Prostate gland (tissue), 2 donors: ENCODE results near the gene MYLK2.
A peak's percentile ranks its signal among the peaks of the same experiment; 100 is the strongest.

ENCODE experiments used
- POLR2A ChIP-seq: fragments of 450-650 bp; IDR thresholded peaks from one replicate; pipeline ENCODE4 v1.6.1; 2016; ENCODE audit warnings: antibody characterized with exemption, mild to moderate bottlenecking
- TF ChIP-seq, protein P1 (sequence below), 4 experiments: fragments of 200-600 bp in 2 of 4; fragments of 450-650 bp in 2 of 4; sonication (generic) in 2 of 4; IDR thresholded peaks; 1 replicate in 3 of 4; 2 replicates in 1 of 4; pipeline ENCODE4 v1.5.1; 2016 to 2019; ENCODE audit warnings: antibody characterized with exemption in 4 of 4, mild to moderate bottlenecking in 2 of 4, moderate library complexity in 2 of 4

DNA sequence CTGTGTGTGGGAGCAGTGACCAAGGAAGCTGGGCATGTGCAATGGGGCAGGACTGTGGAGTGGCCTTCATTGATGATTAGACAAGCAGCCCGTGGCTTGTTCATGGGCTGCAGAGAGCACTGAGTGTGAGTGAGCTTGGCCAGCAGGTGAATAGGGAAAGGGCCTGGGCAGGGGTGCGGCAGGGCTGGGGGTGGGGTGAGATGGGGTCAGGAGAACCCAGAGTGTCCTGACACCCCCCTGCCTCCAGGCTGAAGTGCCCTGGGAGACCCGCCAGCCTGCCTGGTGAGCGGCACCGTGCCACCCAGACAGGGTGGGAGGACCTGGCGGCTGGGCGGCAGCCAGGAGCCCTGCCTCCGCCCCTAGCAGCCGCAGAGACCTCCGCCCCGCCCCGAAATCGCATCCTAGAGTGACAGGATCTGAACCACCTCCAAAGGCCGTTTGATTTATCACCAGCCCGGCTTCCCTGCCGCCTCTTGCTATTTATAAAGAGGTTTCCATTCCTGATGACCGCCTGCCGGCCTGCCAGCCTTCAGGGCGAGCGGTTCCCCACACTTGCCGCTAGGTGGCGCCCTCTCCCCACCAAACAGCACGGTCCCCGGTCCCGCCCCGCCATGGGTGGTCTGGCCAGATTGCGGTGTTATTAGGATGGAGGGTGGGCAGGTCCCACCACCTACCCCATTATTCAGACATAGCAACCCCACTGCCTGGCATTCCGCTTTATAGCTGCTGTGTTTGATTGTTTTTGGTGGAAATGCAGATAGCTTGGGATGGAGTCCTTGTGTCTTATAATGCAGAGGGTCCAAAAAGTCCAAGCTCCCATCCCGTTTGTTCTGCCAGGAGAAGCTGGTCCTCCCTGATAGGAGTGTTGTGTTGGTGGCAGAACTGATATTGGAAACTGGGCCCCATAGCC is 3.5 kb downstream of the MYLK2 start:
- no peak for TF ChIP-seq POLR2A
- TF ChIP-seq, protein P1, sequence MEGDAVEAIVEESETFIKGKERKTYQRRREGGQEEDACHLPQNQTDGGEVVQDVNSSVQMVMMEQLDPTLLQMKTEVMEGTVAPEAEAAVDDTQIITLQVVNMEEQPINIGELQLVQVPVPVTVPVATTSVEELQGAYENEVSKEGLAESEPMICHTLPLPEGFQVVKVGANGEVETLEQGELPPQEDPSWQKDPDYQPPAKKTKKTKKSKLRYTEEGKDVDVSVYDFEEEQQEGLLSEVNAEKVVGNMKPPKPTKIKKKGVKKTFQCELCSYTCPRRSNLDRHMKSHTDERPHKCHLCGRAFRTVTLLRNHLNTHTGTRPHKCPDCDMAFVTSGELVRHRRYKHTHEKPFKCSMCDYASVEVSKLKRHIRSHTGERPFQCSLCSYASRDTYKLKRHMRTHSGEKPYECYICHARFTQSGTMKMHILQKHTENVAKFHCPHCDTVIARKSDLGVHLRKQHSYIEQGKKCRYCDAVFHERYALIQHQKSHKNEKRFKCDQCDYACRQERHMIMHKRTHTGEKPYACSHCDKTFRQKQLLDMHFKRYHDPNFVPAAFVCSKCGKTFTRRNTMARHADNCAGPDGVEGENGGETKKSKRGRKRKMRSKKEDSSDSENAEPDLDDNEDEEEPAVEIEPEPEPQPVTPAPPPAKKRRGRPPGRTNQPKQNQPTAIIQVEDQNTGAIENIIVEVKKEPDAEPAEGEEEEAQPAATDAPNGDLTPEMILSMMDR (IDR thresholded peaks at IDR 0.05) = peak; percentile 93 to 98 (median 96)
